Epithelial cell of proximal tubule (primary cell): ENCODE data around the gene RNF220. TPM values are rescaled to one million over a fixed set of nuclear protein-coding genes. Genes with fewer than 3 reads are reported as not detected.

Experiments used
- DNase-seq: peaks from one replicate; pipeline ENCODE4 v3.0.0-alpha.2; 2011; ENCODE audit warnings: low read depth
- H3K4me3 ChIP-seq: 2 replicates; pipeline ENCODE4 v1.5.1; 2011; ENCODE audit warnings: low read depth, mild to moderate bottlenecking, low read length
- CTCF ChIP-seq: conservative IDR thresholded peaks from 2 replicates; pipeline ENCODE4 v1.5.1; 2012; ENCODE audit warnings: low read depth, mild to moderate bottlenecking, low read length
- total RNA-seq: library from RNA; depleted of rRNA; stranded (reverse); fragments of >200 nt; gene quantifications from 2 replicates; pipeline ENCODE4 v1.2.3, GENCODE V29; 2015

Gene RNF220
- total RNA-seq, 1 donor from 2014 or later, result 152 TPM

DNA sequence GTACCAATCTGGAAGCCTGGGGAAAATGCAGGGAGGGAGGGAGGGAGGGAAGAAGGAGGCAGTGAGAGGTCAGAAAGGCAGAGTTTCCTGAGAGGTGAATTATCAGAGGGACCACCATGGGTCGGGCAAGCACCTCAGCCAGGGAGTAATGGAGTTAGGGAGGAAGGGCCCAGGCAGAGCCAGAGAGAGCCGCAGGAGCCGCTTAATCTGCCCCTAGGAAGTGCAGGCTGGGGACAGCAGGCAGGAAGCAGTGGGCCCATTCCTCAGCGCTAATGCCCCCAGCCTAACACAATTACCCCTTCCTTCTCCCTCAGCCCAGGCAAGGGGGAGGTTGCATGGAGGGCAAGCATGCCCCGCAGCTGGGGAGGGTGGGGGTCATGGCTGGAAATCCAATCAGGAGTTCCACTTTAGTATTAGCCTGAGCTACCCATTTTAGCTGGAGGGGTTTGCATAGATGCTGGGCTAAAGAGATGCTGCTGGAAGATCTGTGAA, 160.2 kb downstream of the RNF220 start:
- DNase-seq, result no peak
- H3K4me3 ChIP-seq, result no peak overlapping the region
- no peak for TF ChIP-seq CTCF

DNA sequence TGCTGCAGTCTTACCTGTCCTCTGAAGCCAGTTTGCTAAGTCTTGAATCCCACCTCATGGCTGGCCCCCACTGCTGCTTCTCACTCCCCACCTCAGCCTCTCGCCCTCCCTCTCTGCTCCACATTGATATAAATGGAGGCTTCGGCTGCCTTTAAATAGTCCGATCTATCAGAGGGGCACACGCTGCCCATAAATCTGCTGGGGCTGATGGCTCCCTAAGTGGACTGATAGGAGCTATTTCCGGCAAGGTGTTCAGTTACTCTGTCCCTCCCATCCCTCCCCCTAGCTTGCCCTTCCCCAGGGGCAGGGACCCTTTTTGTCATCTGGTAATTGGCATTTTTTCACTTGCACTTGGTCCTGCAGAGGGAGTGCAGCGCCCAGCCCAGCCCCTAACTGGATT, 160.8 kb downstream of the RNF220 start:
- no peak for TF ChIP-seq CTCF
- DNase-seq, result no peak
- H3K4me3 ChIP-seq, result no peak overlapping the region

DNA sequence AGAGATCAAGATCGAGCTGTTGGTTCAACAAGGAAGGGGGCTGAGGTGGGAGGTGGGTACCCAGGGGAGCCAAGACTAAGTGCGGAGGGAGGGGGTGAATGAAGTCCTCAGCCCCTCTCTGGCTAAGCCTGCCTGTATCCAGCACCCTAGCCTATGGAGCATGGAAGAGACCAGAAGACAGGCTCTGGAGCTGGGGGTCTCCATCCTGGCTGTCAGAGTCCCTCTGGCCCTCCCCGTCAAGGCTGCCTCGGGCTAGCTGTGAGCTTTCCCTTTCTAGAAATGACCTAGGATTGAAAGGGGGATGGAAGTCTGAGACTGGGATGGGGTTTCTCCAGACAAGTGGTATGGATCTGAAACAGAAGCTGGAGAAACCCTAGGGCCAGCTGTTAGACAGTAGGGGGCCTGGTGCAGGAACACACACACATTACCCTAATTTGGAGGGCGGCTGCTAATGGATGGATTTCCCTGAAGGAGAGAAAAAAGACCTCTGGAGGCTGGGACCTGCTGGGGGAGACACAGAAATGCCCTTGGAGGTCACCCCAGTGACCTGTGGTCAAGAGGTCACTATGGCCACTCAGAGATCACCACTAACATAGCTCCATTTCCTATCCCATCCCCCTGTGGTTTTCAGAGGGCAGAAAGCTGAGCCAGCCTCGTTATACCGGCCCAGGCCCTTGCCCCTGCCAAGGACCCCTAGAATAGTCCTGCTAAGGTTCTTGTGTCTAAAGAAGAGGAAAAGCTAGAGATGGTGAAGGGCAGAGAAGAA, 161.4 kb downstream of the RNF220 start:
- TF ChIP-seq CTCF, result no peak
- DNase-seq, result no peak
- no peak overlapping the region for H3K4me3 ChIP-seq

DNA sequence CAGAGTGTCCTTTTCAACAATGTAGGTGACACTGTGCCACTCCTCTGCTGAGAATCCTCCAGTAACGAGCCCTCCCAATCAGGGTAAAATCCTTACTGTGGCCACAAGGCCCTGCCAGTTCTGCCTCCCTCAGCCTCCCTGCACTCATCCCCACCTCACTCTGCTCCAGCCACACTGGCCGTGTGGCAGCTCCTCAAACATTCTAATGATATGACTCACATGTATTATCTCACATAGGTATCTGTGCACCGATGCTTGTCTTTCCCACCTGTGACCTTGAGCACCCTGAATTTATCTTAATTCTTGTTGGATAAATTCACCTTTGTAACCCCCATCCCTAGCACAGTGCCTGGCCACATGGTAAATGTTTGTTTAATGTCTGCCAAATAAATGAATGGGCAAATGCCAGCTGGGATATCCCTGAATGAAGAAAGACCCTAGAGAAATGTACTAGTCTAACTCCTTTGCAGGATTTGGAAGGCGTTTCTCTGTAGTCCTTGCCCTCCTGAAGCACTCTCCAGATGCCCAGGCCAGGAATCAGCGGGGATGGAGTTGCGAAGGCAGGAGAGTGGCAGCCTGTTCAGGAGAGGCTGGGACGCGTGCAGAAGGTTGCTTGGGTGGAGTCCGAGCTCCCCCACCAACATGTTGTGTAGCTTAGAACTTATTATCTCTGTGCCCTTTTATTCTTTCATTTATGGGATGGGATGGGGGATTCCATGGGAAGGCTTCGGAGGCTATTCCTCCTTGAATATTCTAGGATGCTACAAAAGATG, 163.3 kb downstream of the RNF220 start:
- no peak for TF ChIP-seq CTCF
- H3K4me3 ChIP-seq, result no peak overlapping the region
- no peak for DNase-seq

- DNase-seq, result no peak
Measured at GRCh38 chr1:44569491-44569890, 164.4 kb downstream of the RNF220 start.

More at GRCh38 chr1:44569491-44569890, 164.4 kb downstream of the RNF220 start:
- no peak for TF ChIP-seq CTCF
- H3K4me3 ChIP-seq, result no peak overlapping the region
